ENCODE measurements around the gene BCL2L13.
"Not testable (repeated sequence)": the region's sequence is repeated elsewhere in the genome, so short reads cannot be mapped to it uniquely, and the experiment has no call there.

BCL2L13 gene

GRCh38 chr22:17698276-17698675, 59.7 kb downstream of the BCL2L13 start:
- not testable (repeated sequence) for DNase-seq

GRCh38 chr22:17698948-17699347, 60.4 kb downstream of the BCL2L13 start:
- DNase-seq = no peak

- DNase-seq = no peak
Measured at GRCh38 chr22:17699696-17700340, 61.3 kb downstream of the BCL2L13 start.

DNA sequence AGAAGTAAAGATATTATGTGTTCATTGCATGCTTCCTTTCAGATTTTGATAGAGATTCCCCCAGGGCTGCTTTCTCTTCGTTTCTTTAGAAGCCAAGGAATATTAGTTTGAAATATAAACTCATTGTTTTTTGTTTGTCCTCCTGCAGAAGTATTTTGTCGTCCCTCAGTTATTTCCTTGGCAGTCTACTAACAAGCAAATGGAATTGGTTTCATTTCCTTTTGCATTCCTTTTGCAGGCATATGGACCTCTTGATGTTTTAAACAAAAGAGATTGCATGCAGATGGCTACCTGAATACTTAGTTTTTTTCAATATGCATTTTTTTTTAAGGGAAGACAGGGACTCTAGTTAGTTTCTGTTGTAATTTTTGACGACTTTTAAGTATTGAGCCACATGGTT, 62.2 kb downstream of the BCL2L13 start:
- DNase-seq = no peak

DNA sequence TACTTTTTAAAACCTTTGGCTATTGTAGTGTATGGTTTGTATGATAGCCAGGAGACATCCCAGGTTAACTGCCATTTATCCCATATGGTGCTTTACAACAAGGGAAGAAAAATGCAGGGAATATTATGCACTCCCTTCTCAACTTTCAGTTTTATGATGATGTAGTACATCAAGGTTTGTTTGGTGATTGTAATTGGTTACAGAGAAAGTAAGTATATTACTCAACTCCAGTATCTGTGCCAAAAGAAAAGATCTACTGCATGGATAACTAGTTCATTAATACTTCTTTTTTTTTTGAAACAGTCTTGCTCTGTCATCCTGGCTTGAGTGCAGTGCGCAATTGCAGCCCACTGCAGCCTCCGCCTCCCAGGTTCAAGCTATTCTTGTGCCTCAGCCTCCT, 65.3 kb downstream of the BCL2L13 start:
- no peak for DNase-seq

GRCh38 chr22:17705546-17705945, 67.0 kb downstream of the BCL2L13 start:
- no peak for DNase-seq

- no peak for DNase-seq
Measured at GRCh38 chr22:17705951-17706900, 67.7 kb downstream of the BCL2L13 start.

DNA sequence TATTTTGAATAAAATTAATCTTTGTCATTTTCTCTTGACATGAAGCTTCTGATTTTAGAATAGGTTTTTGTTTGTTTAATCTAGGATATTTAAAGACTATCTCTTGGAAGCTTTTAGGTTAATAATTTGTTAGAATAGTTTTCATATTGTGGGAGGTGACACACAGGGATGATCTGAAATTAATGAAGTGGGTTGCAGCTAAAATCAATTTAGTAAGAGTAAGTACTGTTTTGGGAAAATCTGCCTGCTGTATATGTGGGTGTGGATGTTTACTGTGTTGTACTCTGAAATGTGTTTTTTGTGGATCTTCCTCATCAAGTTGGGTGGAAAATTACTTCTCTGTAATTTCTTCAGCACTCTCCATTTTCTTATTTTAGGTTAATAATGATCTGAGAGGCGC, 68.4 kb downstream of the BCL2L13 start:
- DNase-seq = no peak

DNA sequence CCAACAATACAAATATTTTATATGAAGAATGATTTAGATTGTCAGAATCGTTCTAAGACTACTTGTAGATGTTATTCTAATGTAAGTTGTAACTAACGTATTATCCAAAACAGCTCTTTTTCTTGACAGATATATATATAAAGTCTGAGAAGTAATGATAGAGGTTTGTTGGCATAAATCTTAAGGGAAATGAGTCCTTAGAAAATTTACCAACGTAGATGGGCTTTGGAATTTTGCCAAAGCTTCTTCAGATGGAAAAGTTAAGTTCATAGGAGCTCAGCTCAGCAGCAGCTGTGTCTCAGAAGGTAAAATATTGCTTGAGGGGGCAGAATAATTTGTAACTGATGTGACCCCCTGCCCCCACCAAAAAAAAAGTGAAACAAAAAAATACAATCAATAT, 69.0 kb downstream of the BCL2L13 start:
- DNase-seq = no peak

GRCh38 chr22:17710023-17710422, 71.5 kb downstream of the BCL2L13 start:
- DNase-seq = no peak

DNA sequence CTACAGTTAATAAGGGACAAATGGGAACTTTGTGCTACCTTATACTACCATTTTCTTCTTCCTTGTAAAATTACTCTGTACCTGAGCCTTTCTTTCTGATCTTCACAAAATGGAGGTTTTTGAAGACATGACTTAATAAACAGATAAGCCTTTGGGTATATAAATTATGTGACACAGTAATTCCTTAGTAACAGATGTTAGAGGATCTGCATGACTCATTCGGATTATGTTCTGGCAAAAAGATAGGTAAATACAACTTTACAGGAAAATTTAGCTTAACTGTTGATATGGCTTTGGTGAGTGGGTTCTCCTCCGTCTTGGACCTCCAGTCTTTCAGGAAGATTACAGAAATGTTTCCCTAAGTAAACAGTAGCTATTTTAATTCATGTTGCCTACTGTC, 73.9 kb downstream of the BCL2L13 start:
- DNase-seq = no peak

GRCh38 chr22:17716529-17716928, 78.0 kb downstream of the BCL2L13 start:
- no peak for DNase-seq

GRCh38 chr22:17717708-17718107, 79.2 kb downstream of the BCL2L13 start:
- DNase-seq = no peak

GRCh38 chr22:17719911-17720310, 81.4 kb downstream of the BCL2L13 start:
- no peak for DNase-seq

DNA sequence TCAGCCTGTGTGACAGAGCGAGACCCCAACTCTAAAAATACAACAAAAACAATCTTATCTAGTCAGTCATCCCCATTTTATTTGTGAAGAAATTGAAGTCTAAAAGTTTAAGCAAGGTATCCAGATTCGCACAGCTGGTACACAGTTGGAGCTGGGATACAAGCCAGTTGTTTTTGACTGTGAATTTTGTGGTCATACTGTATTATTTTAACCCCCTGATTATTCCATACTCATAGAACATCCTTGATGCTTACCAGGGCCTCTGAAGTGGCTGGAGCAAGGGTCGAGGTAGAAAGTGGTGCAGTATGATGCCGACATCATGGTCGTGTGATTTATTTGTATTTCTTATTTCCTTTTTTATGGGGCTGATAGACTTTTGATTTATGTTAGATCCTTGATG, 85.7 kb downstream of the BCL2L13 start:
- DNase-seq = no peak

GRCh38 chr22:17724678-17725499, 86.3 kb downstream of the BCL2L13 start:
- DNase-seq = no peak

- DNase-seq = no peak
Measured at GRCh38 chr22:17725500-17725796, 86.9 kb downstream of the BCL2L13 start.

DNA sequence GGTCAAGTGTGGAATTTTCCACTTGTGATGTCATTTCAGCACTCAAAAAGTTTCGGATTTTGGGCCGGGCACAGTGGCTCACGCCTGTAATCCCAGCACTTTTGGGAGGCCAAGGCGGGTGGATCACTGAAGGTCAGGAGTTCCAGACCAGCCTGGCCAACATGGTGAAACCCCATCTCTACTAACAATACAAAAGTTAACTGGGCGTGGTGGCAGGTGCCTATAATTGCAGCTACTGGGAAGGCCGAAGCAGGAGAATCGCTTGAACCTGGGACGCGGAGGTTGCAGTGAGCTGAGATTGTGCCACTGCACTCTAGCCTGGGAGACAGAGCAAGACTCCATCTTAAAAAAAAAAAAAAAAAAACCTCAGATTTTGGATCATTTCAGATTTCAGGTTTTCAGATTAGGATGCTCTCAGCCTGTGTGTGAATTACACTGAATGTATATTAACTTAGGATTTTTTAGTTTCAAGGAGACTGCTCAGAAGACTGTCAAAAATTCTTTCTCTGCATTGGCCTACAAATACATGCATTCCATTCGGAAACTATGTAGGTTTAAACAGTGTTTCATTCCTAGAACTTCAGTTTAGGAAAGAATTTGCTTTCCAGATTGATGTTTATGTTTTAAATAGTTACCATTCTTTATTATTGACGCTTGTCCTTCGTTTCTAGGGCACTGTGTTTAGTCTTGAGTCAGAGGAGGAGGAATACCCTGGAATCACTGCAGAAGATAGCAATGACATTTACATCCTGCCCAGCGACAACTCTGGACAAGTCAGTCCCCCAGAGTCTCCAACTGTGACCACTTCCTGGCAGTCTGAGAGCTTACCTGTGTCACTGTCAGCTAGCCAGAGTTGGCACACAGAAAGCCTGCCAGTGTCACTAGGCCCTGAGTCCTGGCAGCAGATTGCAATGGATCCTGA, 87.7 kb downstream of the BCL2L13 start:
- DNase-seq = no peak

GRCh38 chr22:17726928-17727897, 88.7 kb downstream of the BCL2L13 start:
- no peak for DNase-seq

DNA sequence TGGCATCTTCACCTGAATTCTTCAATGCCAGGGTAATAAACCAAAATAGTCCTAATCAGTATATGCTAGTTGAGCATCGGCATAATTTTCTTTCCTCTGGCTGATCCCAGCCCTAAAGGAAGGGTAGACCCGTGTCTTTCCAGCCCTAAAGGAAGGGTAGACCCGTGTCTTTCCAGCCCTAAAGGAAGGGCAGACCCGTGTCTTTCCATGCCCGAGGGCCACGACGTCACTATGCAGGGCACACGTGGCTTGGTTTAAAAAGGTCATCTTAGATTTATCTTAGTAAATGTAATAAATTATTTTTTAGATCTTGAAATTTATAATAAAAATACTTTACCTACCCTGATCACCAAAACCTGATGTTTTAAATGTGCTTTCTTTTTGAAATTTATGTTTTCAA, 90.2 kb downstream of the BCL2L13 start:
- DNase-seq = no peak

GRCh38 chr22:17729561-17729960, 91.0 kb downstream of the BCL2L13 start:
- DNase-seq = no peak

Data from NCI-H345 (cell line).